Measurements from ENCODE around the gene ATOSA. TPM values are rescaled to one million over a fixed set of nuclear protein-coding genes. Genes with fewer than 3 reads are reported as not detected.

Gene ATOSA
- total RNA-seq, 2 experiments from 2014 or later = 137 TPM

DNA sequence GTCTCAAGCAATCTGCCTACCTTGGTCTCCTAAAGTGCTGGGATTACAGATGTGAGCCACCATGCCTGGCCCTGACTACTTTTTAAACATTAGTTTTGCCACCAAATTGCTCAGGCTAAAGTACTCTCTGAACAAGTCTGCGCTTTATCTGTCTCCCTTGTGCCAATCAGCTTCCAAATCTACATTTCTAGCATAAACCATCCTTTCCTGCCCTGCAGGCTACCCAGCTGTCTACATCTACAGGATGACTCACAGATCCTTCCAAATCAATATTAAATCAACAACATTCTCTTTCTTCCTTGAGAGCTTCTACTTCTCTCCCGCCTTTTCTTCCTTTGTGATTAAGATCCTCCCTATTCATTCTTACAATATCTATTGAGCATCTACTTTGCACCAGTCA, 16.0 kb upstream of the ATOSA start:
- H3K27ac ChIP-seq (ENCODE audit: low read depth in 1 of 2, low read length in 2 of 2) = no peak overlapping the region
- H3K36me3 ChIP-seq (ENCODE audit: insufficient read depth, low read length) = no peaks in the 10 kb centered on the region
- CTCF ChIA-PET = no interaction called here
- H3K4me3 ChIP-seq (ENCODE audit: low read length) = no peak overlapping the region
- no peak for TF ChIP-seq CTCF (IDR thresholded peaks at IDR 0.05)
- DNase-seq (no peak), ATAC-seq (ENCODE audit: poor library complexity) (no peak)
- POLR2A ChIA-PET = no interaction called here
- H3K4me1 ChIP-seq (ENCODE audit: insufficient read depth, low read length) = no peaks in the 10 kb centered on the region
- H3K9me3 Mint-ChIP-seq = no peaks in the 10 kb centered on the region
- no peaks in the 10 kb centered on the region for H3K36me3 Mint-ChIP-seq (ENCODE audit: low read depth)
- no peaks in the 10 kb centered on the region for H3K27me3 ChIP-seq (ENCODE audit: control insufficient read depth in 1 of 2, insufficient read depth in 2 of 2, low read length in 2 of 2)
- H3K4me1 Mint-ChIP-seq (ENCODE audit: low read depth) = no peaks in the 10 kb centered on the region
- H3K9me3 ChIP-seq (ENCODE audit: control insufficient read depth in 1 of 2, insufficient read depth in 1 of 2, low read length in 2 of 2) = no peaks in the 10 kb centered on the region
- H3K4me3 Mint-ChIP-seq = no peak overlapping the region
- H3K27me3 Mint-ChIP-seq = peaks cover 7% of the 10 kb centered on the region
- intact Hi-C loops (cut with DNase I, micrococcal nuclease) = no loop called here
- H3K27ac Mint-ChIP-seq = no peak overlapping the region

DNA sequence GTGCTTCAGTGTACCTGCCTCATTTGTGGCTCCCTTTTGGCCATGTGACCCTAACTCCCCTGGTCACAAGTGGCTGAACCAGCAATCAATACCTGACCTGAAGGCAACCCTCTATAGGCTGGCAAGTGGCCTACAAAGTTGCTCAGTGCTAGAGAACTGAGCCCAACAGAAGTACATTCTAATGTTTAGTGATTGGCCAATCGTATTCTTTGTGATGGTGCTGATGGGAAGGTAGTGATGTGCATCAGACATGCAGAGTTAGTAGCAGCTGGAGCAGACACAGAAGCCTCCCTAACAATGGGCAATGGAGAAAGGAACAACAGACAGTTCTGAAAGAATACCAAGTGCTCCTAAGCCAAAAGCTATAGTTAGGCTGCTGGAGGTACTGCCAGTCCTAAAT, 10.4 kb upstream of the ATOSA start:
- ATAC-seq (ENCODE audit: poor library complexity) (no peak), DNase-seq (no peak)
- Histone ChIP-seq H3K4me3 (ENCODE audit: low read length) (no peak overlapping the region), H3K4me1 (ENCODE audit: insufficient read depth, low read length) (no peaks in the 10 kb centered on the region), H3K27ac (ENCODE audit: low read depth in 1 of 2, low read length in 2 of 2) (no peak overlapping the region), H3K36me3 (ENCODE audit: insufficient read depth, low read length) (no peaks in the 10 kb centered on the region), H3K9me3 (ENCODE audit: control insufficient read depth in 1 of 2, insufficient read depth in 1 of 2, low read length in 2 of 2) (no peaks in the 10 kb centered on the region), H3K27me3 (ENCODE audit: control insufficient read depth in 1 of 2, insufficient read depth in 2 of 2, low read length in 2 of 2) (no peaks in the 10 kb centered on the region)
- Mint-ChIP-seq H3K4me3 (no peak overlapping the region), H3K27me3 (no peaks in the 10 kb centered on the region), H3K36me3 (ENCODE audit: low read depth) (no peaks in the 10 kb centered on the region), H3K27ac (no peak overlapping the region), H3K4me1 (ENCODE audit: low read depth) (no peaks in the 10 kb centered on the region), H3K9me3 (no peaks in the 10 kb centered on the region)
- TF ChIP-seq CTCF (IDR thresholded peaks at IDR 0.05) = no peak
- ChIA-PET POLR2A (no interaction called here), CTCF (no interaction called here)
- intact Hi-C loops (cut with DNase I, micrococcal nuclease) = loop anchor here in 1 of 2 experiments (2.0 kb wide), 1 partner anchor 37 kb away; no protein-coding TSS in a partner anchor

DNA sequence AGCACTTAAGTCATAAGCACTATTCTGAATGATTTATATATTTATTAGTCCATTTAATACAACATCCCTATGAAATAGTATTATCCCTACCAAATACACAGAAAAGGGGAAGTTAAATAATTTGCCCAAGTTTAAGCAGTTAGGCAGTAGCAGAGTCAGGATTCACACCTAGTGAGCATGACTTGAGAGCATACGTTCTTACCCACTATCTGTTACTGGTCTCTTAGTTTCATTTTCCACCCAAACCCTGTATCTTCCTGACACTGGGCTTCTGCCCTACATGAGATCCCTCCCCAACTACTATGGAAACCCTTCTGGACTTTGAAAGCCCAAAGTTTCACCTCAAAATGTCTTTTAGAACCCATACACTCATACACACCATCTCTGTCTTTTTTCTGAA, 4.4 kb upstream of the ATOSA start:
- no peaks in the 10 kb centered on the region for H3K36me3 ChIP-seq (ENCODE audit: insufficient read depth, low read length)
- Mint-ChIP-seq H3K4me1 (ENCODE audit: low read depth) (peaks cover 42% of the 10 kb centered on the region), H3K27ac (peak overlapping the region; percentile 19), H3K36me3 (ENCODE audit: low read depth) (peaks cover 10% of the 10 kb centered on the region), H3K27me3 (no peaks in the 10 kb centered on the region), H3K9me3 (no peaks in the 10 kb centered on the region), H3K4me3 (peak overlapping the region; percentile 54)
- ATAC-seq (ENCODE audit: poor library complexity) = no peak
- TF ChIP-seq CTCF (IDR thresholded peaks at IDR 0.05) = no peak
- peaks cover 7% of the 10 kb centered on the region for H3K4me1 ChIP-seq (ENCODE audit: insufficient read depth, low read length)
- ChIA-PET POLR2A (interaction anchor here (0.7 to 1.7 kb wide), 4 partner anchors 47 to 504 kb away, joined by 4 to 11 read pairs (median 6); no protein-coding TSS in a partner anchor), CTCF (interaction anchor here (1.1 kb wide), 1 partner anchor 10 kb away, joined by 3 read pairs; no protein-coding TSS in a partner anchor)
- H3K9me3 ChIP-seq (ENCODE audit: control insufficient read depth in 1 of 2, insufficient read depth in 1 of 2, low read length in 2 of 2) = no peaks in the 10 kb centered on the region
- H3K4me3 ChIP-seq (ENCODE audit: low read length) = no peak overlapping the region
- intact Hi-C loops (cut with DNase I, micrococcal nuclease) = no loop called here
- peak in 3 of 14 experiments; percentile 37 to 60 (median 39) for DNase-seq
- no peaks in the 10 kb centered on the region for H3K27me3 ChIP-seq (ENCODE audit: control insufficient read depth in 1 of 2, insufficient read depth in 2 of 2, low read length in 2 of 2)
- no peak overlapping the region for H3K27ac ChIP-seq (ENCODE audit: low read depth in 1 of 2, low read length in 2 of 2)
